Inflammatory macrophage treated with lipopolysaccharide for 1 hour (primary cell): ENCODE data around the gene RNF8.
"Not testable (repeated sequence)": the region's sequence is repeated elsewhere in the genome, so short reads cannot be mapped to it uniquely, and the experiment has no call there.

Experiments
- DNase-seq, 2 donors: peaks; one replicate each; pipeline ENCODE4 v3.0.0-alpha.2; 2020 to 2022

The RNF8 gene, protein sequence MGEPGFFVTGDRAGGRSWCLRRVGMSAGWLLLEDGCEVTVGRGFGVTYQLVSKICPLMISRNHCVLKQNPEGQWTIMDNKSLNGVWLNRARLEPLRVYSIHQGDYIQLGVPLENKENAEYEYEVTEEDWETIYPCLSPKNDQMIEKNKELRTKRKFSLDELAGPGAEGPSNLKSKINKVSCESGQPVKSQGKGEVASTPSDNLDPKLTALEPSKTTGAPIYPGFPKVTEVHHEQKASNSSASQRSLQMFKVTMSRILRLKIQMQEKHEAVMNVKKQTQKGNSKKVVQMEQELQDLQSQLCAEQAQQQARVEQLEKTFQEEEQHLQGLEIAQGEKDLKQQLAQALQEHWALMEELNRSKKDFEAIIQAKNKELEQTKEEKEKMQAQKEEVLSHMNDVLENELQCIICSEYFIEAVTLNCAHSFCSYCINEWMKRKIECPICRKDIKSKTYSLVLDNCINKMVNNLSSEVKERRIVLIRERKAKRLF

DNA sequence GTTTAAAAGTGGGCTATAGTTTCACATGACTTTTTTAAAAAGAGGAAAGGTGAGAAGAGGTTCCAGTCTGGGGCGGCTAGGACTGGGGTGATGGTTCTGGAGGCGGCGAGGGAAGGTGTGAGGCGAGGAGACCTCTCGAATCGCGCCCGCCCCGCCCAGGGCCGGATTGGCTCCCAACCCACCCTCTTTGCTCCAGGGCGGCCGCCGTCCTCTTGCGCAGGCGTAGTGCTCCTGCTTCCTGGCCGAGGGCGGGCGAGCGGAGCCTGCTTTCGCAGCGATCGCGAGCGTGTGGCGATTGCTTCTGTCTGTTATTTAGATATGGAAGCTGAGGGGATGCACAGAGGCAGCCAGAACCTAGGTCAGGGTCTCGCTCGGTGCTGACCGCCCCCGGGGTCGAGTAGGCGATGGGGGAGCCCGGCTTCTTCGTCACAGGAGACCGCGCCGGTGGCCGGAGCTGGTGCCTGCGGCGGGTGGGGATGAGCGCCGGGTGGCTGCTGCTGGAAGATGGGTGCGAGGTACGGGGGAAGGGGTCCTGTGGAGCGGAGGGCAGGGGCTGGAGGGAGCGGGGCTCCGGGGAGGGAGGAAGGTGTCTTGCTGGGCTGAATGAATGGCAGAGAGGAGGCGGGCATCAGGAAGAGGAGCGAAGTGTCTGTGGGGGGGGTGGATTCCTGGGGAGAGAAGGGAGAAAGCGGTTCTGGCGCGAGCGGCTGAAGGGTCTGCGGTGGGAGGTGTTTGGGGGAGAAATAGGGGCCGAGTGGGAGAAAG, at the start of gene RNF8:
RNF8 (plus strand) TSS at position 223 of the 765 bp plus-strand sequence; CDS start at position 405, 182 bp downstream.
- peak; percentile 78 to 84 for DNase-seq

- no peak for DNase-seq
These were observed 49.0 kb upstream of the RNF8 start for GRCh38 chr6:37304766-37305165.

- no peak for DNase-seq
These were observed 47.9 kb upstream of the RNF8 start for GRCh38 chr6:37305841-37306425.

GRCh38 chr6:37306624-37307222, 47.1 kb upstream of the RNF8 start:
- no peak for DNase-seq

DNA sequence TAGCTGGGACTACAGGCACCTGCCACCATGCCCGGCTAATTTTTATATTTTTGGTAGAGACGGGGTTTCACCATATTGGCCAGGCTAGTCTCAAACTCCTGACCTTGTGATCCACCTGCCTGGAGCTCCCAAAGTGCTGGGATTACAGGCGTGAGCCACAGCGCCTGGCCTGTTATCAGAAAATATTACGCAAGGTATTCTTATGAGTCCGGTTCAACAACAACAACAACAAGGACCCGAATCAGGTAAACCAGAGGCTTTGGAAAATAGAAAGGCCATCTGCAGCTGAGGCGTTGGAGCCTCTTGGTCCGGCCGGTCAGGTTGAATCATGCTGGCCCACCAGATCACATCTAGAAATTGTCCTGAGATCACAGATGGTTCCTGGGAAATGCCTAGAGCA, 46.3 kb upstream of the RNF8 start:
- not testable (repeated sequence) for DNase-seq

DNA sequence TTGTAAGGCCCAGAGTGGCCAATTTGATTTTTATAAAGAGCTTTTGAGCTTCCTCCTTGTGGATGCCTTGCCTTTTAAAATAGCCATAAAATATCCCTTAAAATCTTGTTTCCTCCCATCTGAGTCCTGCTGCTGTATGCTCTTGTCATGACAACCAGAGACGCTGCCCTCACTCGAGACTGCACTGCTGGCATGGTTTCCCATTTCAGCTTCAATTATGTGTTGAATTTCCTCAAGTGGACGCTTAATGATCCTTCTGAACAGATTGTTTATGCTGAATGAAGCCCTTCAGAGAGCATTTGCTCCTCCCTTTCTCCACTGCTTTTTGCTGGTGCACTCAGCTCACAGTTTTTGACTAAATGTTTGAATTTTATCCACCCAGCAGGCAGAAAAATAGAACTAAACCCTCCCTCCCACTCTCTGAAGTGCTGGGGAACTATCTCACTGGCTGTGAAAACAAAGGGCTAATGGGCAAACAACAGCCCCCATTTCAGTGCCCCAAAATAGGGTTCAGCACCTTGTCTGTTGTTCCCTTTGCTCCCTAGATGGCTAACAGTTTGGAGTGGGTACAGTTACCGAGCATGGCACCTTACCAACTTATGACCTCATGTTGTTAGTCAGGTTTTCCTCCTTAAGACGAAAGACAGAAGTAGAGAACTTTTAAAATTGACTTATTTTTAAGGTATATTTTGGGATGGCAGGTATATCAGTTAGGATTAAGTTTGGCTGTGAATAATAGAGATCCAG, 45.5 kb upstream of the RNF8 start:
- DNase-seq = no peak

- DNase-seq = no peak
These were observed 44.7 kb upstream of the RNF8 start for GRCh38 chr6:37309046-37309445.

DNA sequence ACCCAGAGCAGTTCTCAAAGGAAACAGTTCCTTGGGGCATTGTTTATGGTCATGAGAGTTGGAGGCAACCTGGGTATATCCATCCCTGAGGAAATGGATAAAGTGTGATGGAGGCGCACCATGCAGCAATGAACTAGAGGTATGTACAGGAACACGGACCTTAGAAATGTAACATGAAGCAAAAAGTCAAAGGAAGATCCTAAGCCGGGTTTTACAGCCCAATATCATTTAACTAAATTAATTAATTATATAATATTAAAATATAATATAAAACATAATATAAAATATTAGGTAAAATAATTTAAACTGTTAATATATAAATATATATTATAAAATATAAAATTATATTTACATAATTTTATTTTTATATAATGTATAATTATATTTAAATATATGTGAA, 44.1 kb upstream of the RNF8 start:
- DNase-seq = no peak

DNA sequence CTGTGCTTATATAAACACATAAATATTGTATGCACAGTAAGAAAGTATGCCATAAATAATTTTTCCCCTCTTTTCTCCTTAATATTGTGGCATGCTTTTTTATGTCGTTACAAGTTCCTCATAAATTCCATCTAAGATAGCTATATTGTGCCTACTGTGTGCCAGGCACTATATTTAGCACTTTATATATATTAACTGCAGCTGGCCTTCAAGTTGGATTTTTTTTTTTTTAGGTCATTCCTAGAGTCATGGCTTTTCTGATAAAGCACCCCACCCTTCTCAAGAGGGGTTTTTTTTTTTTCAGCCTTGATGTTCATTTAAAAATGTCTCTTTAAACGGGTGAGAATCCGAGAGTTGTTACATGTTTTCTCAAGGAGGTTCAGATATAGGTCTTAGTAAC, 42.8 kb upstream of the RNF8 start:
- no peak for DNase-seq

DNA sequence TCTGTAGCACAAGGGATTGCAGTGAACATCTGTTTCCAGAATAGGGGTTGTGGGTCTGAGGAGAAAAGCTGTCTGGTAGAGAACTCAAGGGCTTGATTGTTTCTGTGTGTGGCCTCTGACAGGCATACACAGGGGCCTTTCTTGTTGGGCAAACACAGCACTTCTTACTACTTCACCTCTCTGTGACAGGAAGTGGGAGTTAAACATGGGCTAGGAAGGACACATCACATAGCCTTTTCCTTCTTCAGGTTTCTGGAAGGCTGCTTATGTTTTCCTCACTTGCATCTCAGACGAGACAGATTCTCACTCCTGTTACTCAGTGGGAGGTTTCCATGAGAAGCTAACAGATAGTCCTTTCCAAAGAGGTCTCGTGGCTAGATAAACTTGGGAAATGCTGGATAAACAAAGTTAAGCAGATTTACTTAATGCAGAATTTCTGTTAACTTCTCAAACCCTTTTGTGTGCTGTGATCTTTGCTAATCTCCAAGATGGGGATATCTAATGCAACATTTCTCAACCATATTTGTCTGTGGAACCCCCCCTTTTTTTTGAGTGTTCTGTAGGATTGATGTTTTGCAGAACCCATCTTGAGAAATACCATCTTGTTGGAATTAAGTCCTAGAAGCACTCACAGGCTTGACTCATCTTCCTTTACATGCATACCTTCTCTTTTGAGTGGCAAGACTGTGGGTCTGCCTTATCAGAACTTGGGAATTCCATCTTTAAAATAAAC, 41.9 kb upstream of the RNF8 start:
- no peak for DNase-seq

GRCh38 chr6:37313723-37314486, 39.9 kb upstream of the RNF8 start:
- DNase-seq = no peak

GRCh38 chr6:37314487-37315156, 39.2 kb upstream of the RNF8 start:
- peak; percentile 16 to 36 for DNase-seq

DNA sequence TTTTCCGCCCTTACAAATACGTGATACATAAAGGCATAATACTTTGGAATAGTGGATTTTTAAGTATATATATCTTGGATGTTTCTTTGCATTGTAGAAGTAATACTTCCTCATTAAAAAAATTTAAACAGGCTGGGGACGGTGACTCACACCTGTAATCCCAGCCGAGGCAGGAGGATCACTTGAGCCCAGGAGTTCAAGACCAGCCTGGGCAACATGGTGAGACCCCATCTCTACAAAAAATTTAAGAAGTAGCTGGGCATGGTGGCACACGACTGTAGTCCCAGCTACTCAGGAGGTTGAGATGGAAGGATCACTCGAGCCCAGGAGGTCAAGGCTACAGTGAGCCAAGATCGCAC, 38.6 kb upstream of the RNF8 start:
- DNase-seq = no peak

- no peak for DNase-seq
These were observed 37.7 kb upstream of the RNF8 start for GRCh38 chr6:37316071-37316470.

GRCh38 chr6:37317312-37318038, 36.3 kb upstream of the RNF8 start:
- no peak for DNase-seq

DNA sequence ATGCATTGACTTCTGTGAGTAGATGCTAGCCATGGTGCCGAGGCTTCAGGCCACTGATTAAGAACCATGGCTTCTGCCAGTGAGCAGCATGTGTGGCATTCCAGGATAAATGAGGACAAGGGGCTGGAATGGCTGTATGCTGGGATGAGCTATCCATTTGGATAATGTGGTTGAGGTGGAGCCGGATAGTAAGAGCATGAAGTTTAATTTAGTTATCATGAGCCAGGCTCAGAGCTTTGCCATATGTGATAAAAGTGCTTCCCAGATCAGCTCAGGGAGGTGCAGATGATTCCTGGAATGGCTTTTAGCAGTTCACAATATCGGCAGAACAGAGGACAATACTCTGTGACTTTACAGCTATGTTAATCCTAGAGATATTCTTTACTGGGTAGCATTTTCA, 34.6 kb upstream of the RNF8 start:
- DNase-seq = no peak

- no peak for DNase-seq
These were observed 33.8 kb upstream of the RNF8 start for GRCh38 chr6:37319856-37320480.

DNA sequence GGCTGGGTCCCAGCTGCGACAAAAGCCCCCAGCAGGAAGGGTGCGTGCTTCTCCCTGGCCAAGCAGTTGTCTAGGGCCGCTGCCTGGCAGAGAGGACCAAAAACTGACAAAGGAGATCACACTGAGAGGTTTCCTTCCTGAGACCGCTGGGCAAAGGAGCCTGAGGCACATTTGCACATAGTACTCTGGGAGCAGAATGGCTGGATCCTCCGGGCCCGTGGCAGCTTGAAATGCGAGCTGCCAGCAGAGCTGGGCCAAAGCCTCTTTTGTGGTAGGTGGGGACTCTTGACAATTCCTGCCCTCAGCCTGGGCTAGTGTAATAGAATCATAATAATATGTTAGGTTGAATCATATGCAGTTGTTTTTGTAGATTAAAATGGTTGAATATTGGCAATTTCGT, 33.1 kb upstream of the RNF8 start:
- DNase-seq = no peak

DNA sequence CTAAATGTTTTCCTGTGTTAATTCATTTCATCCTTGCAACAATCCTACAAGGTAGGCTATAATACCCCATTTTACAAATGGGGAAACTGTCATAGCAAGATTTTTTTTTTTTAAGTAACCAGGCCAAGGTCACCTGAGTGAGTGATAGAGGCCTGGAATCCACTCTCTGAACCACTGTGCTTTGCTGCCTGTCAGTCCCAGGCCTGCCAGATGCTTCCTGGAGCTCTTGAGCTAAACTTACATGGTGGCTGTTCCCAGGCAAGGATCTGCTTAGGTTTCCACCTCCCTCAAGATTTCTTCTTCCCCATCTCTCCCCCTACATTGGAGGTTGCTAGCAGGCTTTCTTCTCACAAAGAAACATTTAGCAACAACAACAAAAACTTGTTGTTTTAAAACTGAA, 32.7 kb upstream of the RNF8 start:
- no peak for DNase-seq
